Kidney (tissue), 14 donors: ENCODE results near the gene C17orf67. TPM values are rescaled to one million over a fixed set of nuclear protein-coding genes. Genes with fewer than 3 reads are reported as not detected.

Source experiments
- DNase-seq, 5 donors: peaks; one replicate each; pipeline ENCODE4 v3.0.0-alpha.2; 2013 to 2020
- FAIRE-seq: peaks from 2 replicates; lab custom pipeline; 2012; peaks lifted over from hg19 to GRCh38; lab: Jason Lieb, UNC
- H3K27ac ChIP-seq, 2 donors: one replicate each; pipeline ENCODE4 v1.7.0; 2013; ENCODE audit warnings: low read depth in 2 of 2, low read length in 2 of 2, inconsistent platforms in 1 of 2
- H3K27me3 ChIP-seq: one replicate; pipeline ENCODE4 v1.7.1; 2013; ENCODE audit warnings: low read length, inconsistent platforms; ENCODE audit not compliant: control insufficient read depth, insufficient read depth
- H3K36me3 ChIP-seq, 3 donors: one replicate each; pipeline versions ENCODE4 v1.7.0 to v1.7.1; 2013; ENCODE audit warnings: low read length in 3 of 3, control low read depth in 1 of 3, inconsistent platforms in 1 of 3; ENCODE audit not compliant: insufficient read depth in 3 of 3, control insufficient read depth in 2 of 3
- H3K4me1 ChIP-seq, 3 donors: one replicate each; pipeline versions ENCODE4 v1.7.0 to v1.7.1; 2013; ENCODE audit warnings: low read length in 3 of 3, inconsistent platforms in 1 of 3, low read depth in 1 of 3; ENCODE audit not compliant: control insufficient read depth in 2 of 3, insufficient read depth in 2 of 3
- H3K4me3 ChIP-seq, 3 donors: one replicate each; pipeline versions ENCODE4 v1.7.0 to v1.8.1; 2013; ENCODE audit warnings: low read length in 3 of 3, control low read depth in 1 of 3, inconsistent platforms in 1 of 3
- H3K9ac ChIP-seq, 3 donors: one replicate each; pipeline versions ENCODE4 v1.7.0 to v1.7.1; 2013; ENCODE audit warnings: low read length in 3 of 3, control low read depth in 1 of 3, inconsistent platforms in 1 of 3
- H3K9me3 ChIP-seq, 3 donors: one replicate each; pipeline versions ENCODE4 v1.7.0 to v1.7.1; 2013; ENCODE audit warnings: low read length in 3 of 3, control low read depth in 1 of 3, inconsistent platforms in 1 of 3; ENCODE audit not compliant: control insufficient read depth in 2 of 3, insufficient read depth in 1 of 3
- intact Hi-C: fragments of 100-400 bp; cut with DNase I; formaldehyde crosslinking; loops from one replicate; pipeline ENCODE4 v1.11.1; 2022
- polyA plus RNA-seq: library from polyadenylated mRNA; stranded (reverse); fragments of 350-450 nt; fragmentation: Illumina TruSeq; extraction: RNeasy Lipid Tissue Mini Kit (QIAGEN cat#74804); gene quantifications from one replicate; pipeline ENCODE4 v1.2.3, GENCODE V29; 2014; ENCODE audit warnings: low read depth, low replicate concordance; ENCODE audit not compliant: insufficient read depth
- total RNA-seq: library from RNA; stranded (reverse); fragmentation: NEBNext Ultra II Directional; extraction: Animal tissue kit (Norgen Biotek cat#: 25700); gene quantifications from one replicate; pipeline ENCODE4 v1.2.1, GENCODE V29; 2021
- TF ChIP-seq, protein P1 (sequence below): IDR thresholded peaks from 3 replicates; pipeline ENCODE4 v1.5.1; 2012; ENCODE audit warnings: mild to moderate bottlenecking, moderate library complexity, borderline replicate concordance; ENCODE audit not compliant: insufficient read depth; ENCODE audit errors: extremely low read depth
- donor health status: control.
- donor health status: control.
- donor health status: control.
- donor health status: control.
- donor health status: control.
- donor health status: DM: yes; HTN: yes; CAD: no.
- donor health status: Normal renal cell carcinoma (clear cell type).

C17orf67 gene
- total and polyA plus RNA-seq, 2 donors from 2014 or later, result 0.69 to 2.0 TPM

DNA sequence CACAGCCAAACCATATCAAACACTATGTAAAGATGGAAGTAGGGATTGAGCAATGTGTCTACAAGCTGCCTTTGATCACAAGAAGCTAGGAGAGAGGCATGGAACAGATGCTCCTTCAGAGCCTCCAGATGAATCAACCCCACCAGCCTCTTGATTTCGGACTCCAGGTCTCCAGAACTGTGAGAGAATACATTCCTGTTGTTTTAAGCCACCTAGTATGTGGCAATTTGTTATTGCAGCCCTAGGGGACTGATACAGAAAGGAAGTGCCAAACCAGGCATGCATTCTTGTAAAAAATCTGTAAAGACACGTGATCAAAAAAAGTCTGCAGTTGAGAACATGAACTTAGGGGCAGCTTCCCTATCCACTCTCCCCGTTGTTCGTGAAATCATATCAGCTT lies 91.1 kb downstream of the C17orf67 start:
- H3K27me3 ChIP-seq, result no peaks in the 10 kb centered on the region
- intact Hi-C loops, result no loop called here
- H3K9ac ChIP-seq, result no peak overlapping the region
- H3K9me3 ChIP-seq, result no peaks in the 10 kb centered on the region
- DNase-seq (no peak), FAIRE-seq (no peak)
- TF ChIP-seq, protein P1, sequence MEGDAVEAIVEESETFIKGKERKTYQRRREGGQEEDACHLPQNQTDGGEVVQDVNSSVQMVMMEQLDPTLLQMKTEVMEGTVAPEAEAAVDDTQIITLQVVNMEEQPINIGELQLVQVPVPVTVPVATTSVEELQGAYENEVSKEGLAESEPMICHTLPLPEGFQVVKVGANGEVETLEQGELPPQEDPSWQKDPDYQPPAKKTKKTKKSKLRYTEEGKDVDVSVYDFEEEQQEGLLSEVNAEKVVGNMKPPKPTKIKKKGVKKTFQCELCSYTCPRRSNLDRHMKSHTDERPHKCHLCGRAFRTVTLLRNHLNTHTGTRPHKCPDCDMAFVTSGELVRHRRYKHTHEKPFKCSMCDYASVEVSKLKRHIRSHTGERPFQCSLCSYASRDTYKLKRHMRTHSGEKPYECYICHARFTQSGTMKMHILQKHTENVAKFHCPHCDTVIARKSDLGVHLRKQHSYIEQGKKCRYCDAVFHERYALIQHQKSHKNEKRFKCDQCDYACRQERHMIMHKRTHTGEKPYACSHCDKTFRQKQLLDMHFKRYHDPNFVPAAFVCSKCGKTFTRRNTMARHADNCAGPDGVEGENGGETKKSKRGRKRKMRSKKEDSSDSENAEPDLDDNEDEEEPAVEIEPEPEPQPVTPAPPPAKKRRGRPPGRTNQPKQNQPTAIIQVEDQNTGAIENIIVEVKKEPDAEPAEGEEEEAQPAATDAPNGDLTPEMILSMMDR, result no peak
- no peak overlapping the region for H3K4me3 ChIP-seq
- H3K4me1 ChIP-seq, result no peaks in the 10 kb centered on the region
- no peak overlapping the region for H3K27ac ChIP-seq
- H3K36me3 ChIP-seq, result no peaks in the 10 kb centered on the region

Other genes starting within 250 kb of the C17orf67 start
- gene NOG, start 240.2 kb downstream of the C17orf67 start, total RNA-seq, result 0.98 TPM
- 0.34 TPM for gene NOG, start 240.2 kb downstream of the C17orf67 start, polyA plus RNA-seq
- gene DGKE, start 231 bp upstream of the C17orf67 start, total RNA-seq, result 8.7 TPM
- gene DGKE, start 231 bp upstream of the C17orf67 start, polyA plus RNA-seq, result 1.9 TPM
- gene TRIM25, start 80.1 kb upstream of the C17orf67 start, total RNA-seq, result 62.3 TPM
- gene TRIM25, start 80.1 kb upstream of the C17orf67 start, polyA plus RNA-seq, result 8.4 TPM
- 14.2 TPM for gene COIL, start 127.1 kb upstream of the C17orf67 start, total RNA-seq
- 8.6 TPM for gene COIL, start 127.1 kb upstream of the C17orf67 start, polyA plus RNA-seq
- gene SCPEP1, start 144.2 kb upstream of the C17orf67 start, total RNA-seq, result 64.0 TPM
- gene SCPEP1, start 144.2 kb upstream of the C17orf67 start, polyA plus RNA-seq, result 130 TPM